GM15510 (cell line): Measurements from ENCODE around the gene PRKCQ.

ENCODE experiments used
- POLR2A ChIP-seq: IDR thresholded peaks from 3 replicates; pipeline ENCODE4 v1.6.1; 2011; ENCODE audit warnings: borderline replicate concordance; ENCODE audit not compliant: insufficient read length; ENCODE audit errors: extremely low read depth

The PRKCQ gene

GRCh38 chr10:6580279-6581029, 378 bp upstream of the PRKCQ start:
- TF ChIP-seq POLR2A = no peak

GRCh38 chr10:6579183-6579903, 733 bp downstream of the PRKCQ start:
- no peak for TF ChIP-seq POLR2A

- TF ChIP-seq POLR2A = no peak
Observed at GRCh38 chr10:6578795-6579182, 1.3 kb downstream of the PRKCQ start.

- no peak for TF ChIP-seq POLR2A
Observed at GRCh38 chr10:6578251-6578771, 1.8 kb downstream of the PRKCQ start.

GRCh38 chr10:6576326-6576725, 3.8 kb downstream of the PRKCQ start:
- TF ChIP-seq POLR2A = no peak

GRCh38 chr10:6574664-6575176, 5.4 kb downstream of the PRKCQ start:
- TF ChIP-seq POLR2A = no peak

- no peak for TF ChIP-seq POLR2A
Observed at GRCh38 chr10:6570893-6571292, 9.2 kb downstream of the PRKCQ start.

- TF ChIP-seq POLR2A = no peak
Observed at GRCh38 chr10:6569259-6569658, 10.8 kb downstream of the PRKCQ start.

- TF ChIP-seq POLR2A = no peak
Observed at GRCh38 chr10:6567884-6568283, 12.2 kb downstream of the PRKCQ start.

GRCh38 chr10:6567203-6567703, 12.8 kb downstream of the PRKCQ start:
- no peak for TF ChIP-seq POLR2A

GRCh38 chr10:6565588-6565987, 14.5 kb downstream of the PRKCQ start:
- no peak for TF ChIP-seq POLR2A

GRCh38 chr10:6564367-6564766, 15.7 kb downstream of the PRKCQ start:
- TF ChIP-seq POLR2A = no peak

GRCh38 chr10:6563731-6564130, 16.3 kb downstream of the PRKCQ start:
- no peak for TF ChIP-seq POLR2A

- no peak for TF ChIP-seq POLR2A
Observed at GRCh38 chr10:6563075-6563474, 17.0 kb downstream of the PRKCQ start.

GRCh38 chr10:6562221-6562620, 17.9 kb downstream of the PRKCQ start:
- TF ChIP-seq POLR2A = no peak
